BLaER1 treated with 17β-estradiol and CSF1 and Interleukin-3, amounts not matched to agents 10 nM and 100 nM (cell line): Measurements from ENCODE around the gene ZIC4.

Source experiments
- H3K27ac ChIP-seq, 11 experiments: shearing (Covaris generic); formaldehyde crosslinking; 2 replicates each; pipeline ENCODE4 v1.8.1; 2022
- H3K27me3 ChIP-seq, 11 experiments: shearing (Covaris generic); formaldehyde crosslinking; 2 replicates each; pipeline ENCODE4 v1.8.1; 2022
- H3K36me3 ChIP-seq, 11 experiments: shearing (Covaris generic); formaldehyde crosslinking; 2 replicates each; pipeline ENCODE4 v1.8.1; 2022
- H3K4me1 ChIP-seq, 10 experiments: shearing (Covaris generic); formaldehyde crosslinking; 2 replicates each; pipeline ENCODE4 v1.8.1; 2022
- H3K4me2 ChIP-seq, 11 experiments: shearing (Covaris generic); formaldehyde crosslinking; 2 replicates each; pipeline ENCODE4 v1.8.1; 2022
- H3K4me3 ChIP-seq, 10 experiments: shearing (Covaris generic); formaldehyde crosslinking; 2 replicates each; pipeline ENCODE4 v1.8.1; 2022
- H3K9ac ChIP-seq, 11 experiments: shearing (Covaris generic); formaldehyde crosslinking; 2 replicates each; pipeline ENCODE4 v1.8.1; 2022
- H3K9me3 ChIP-seq, 11 experiments: shearing (Covaris generic); formaldehyde crosslinking; replicated peaks in 1 of 11; 2 replicates each; pipeline ENCODE4 v1.8.1; 2022
- H4K20me1 ChIP-seq, 11 experiments: shearing (Covaris generic); formaldehyde crosslinking; 2 replicates each; pipeline ENCODE4 v1.8.1; 2022
- Cebpa-rat ChIP-seq, 11 experiments: shearing (Covaris generic); IDR thresholded peaks; 2 replicates each; pipeline ENCODE4 v1.8.1; 2022

The ZIC4 gene

GRCh38 chr3:147388700-147389580 is 17.4 kb downstream of the ZIC4 start:
- no peaks in the 10 kb centered on the region for H3K36me3 ChIP-seq
- TF ChIP-seq Cebpa-rat (IDR thresholded peaks at IDR 0.05) = no peak
- H4K20me1 ChIP-seq = no peaks in the 10 kb centered on the region
- H3K4me2 ChIP-seq = no peak overlapping the region
- H3K9ac ChIP-seq = no peak overlapping the region
- peaks cover 42 to 80% (median 71%) of the 10 kb centered on the region in 11 experiments for H3K27me3 ChIP-seq
- H3K27ac ChIP-seq = no peak overlapping the region
- H3K9me3 ChIP-seq = peaks cover 61 to 80% (median 68%) of the 10 kb centered on the region in 11 experiments
- no peak overlapping the region for H3K4me3 ChIP-seq
- H3K4me1 ChIP-seq = no peaks in the 10 kb centered on the region

GRCh38 chr3:147387885-147388699 is 18.3 kb downstream of the ZIC4 start:
- no peaks in the 10 kb centered on the region for H4K20me1 ChIP-seq
- H3K27me3 ChIP-seq = peaks cover 42 to 83% (median 78%) of the 10 kb centered on the region in 11 experiments
- H3K4me3 ChIP-seq = no peak overlapping the region
- no peaks in the 10 kb centered on the region for H3K36me3 ChIP-seq
- peaks cover 52 to 71% (median 60%) of the 10 kb centered on the region in 11 experiments for H3K9me3 ChIP-seq
- H3K27ac ChIP-seq = no peak overlapping the region
- H3K4me2 ChIP-seq = no peak overlapping the region
- no peaks in the 10 kb centered on the region for H3K4me1 ChIP-seq
- TF ChIP-seq Cebpa-rat (IDR thresholded peaks at IDR 0.05) = no peak
- H3K9ac ChIP-seq = no peak overlapping the region

GRCh38 chr3:147387291-147387884 is 19.0 kb downstream of the ZIC4 start:
- H3K27me3 ChIP-seq = peaks cover 42 to 90% (median 84%) of the 10 kb centered on the region in 11 experiments
- no peak overlapping the region for H3K4me3 ChIP-seq
- no peak overlapping the region for H3K9ac ChIP-seq
- H3K36me3 ChIP-seq = no peaks in the 10 kb centered on the region
- no peaks in the 10 kb centered on the region; a peak in 1 of 22 replicates for H4K20me1 ChIP-seq
- no peak overlapping the region for H3K27ac ChIP-seq
- no peak for TF ChIP-seq Cebpa-rat (IDR thresholded peaks at IDR 0.05)
- no peak overlapping the region for H3K4me2 ChIP-seq
- H3K9me3 ChIP-seq = peaks cover 47 to 64% (median 54%) of the 10 kb centered on the region in 11 experiments
- no peaks in the 10 kb centered on the region for H3K4me1 ChIP-seq

GRCh38 chr3:147385059-147386012 is 21.0 kb downstream of the ZIC4 start:
- no peak for TF ChIP-seq Cebpa-rat (IDR thresholded peaks at IDR 0.05)
- no peak overlapping the region for H3K27ac ChIP-seq
- H3K36me3 ChIP-seq = no peaks in the 10 kb centered on the region
- H3K9ac ChIP-seq = no peak overlapping the region
- H3K9me3 ChIP-seq = peaks cover 30 to 50% (median 40%) of the 10 kb centered on the region in 11 experiments
- no peaks in the 10 kb centered on the region for H3K4me1 ChIP-seq
- no peaks in the 10 kb centered on the region; a peak in 1 of 22 replicates for H4K20me1 ChIP-seq
- no peak overlapping the region for H3K4me3 ChIP-seq
- peaks cover 46 to 98% (median 93%) of the 10 kb centered on the region in 11 experiments for H3K27me3 ChIP-seq
- no peak overlapping the region for H3K4me2 ChIP-seq

GRCh38 chr3:147384210-147385058 is 21.9 kb downstream of the ZIC4 start:
- Histone ChIP-seq H3K36me3 (no peaks in the 10 kb centered on the region), H3K9ac (no peak overlapping the region), H3K4me1 (no peaks in the 10 kb centered on the region), H3K4me2 (no peak overlapping the region), H3K4me3 (no peak overlapping the region), H4K20me1 (no peaks in the 10 kb centered on the region; a peak in 1 of 22 replicates), H3K9me3 (peaks cover 29 to 50% (median 38%) of the 10 kb centered on the region in 11 experiments), H3K27ac (no peak overlapping the region), H3K27me3 (peaks cover 47 to 98% (median 93%) of the 10 kb centered on the region in 11 experiments)
- no peak for TF ChIP-seq Cebpa-rat (IDR thresholded peaks at IDR 0.05)

- H3K4me1 ChIP-seq = no peaks in the 10 kb centered on the region
- H3K4me3 ChIP-seq = no peak overlapping the region
- H3K9me3 ChIP-seq = peaks cover 21 to 49% (median 32%) of the 10 kb centered on the region in 11 experiments
- peaks cover 47 to 98% (median 93%) of the 10 kb centered on the region in 11 experiments for H3K27me3 ChIP-seq
- H3K9ac ChIP-seq = no peak overlapping the region
- H3K27ac ChIP-seq = no peak overlapping the region
- no peak for TF ChIP-seq Cebpa-rat (IDR thresholded peaks at IDR 0.05)
- H3K36me3 ChIP-seq = no peaks in the 10 kb centered on the region
- no peak overlapping the region for H3K4me2 ChIP-seq
- no peaks in the 10 kb centered on the region; a peak in 1 of 22 replicates for H4K20me1 ChIP-seq
Measured at GRCh38 chr3:147383617-147384016, 22.7 kb downstream of the ZIC4 start.

- Histone ChIP-seq H3K27ac (no peak overlapping the region), H3K9ac (no peak overlapping the region), H3K27me3 (peaks cover 29 to 95% (median 83%) of the 10 kb centered on the region in 11 experiments), H3K4me3 (no peak overlapping the region), H3K4me1 (no peaks in the 10 kb centered on the region), H3K4me2 (no peak overlapping the region), H3K36me3 (no peaks in the 10 kb centered on the region), H4K20me1 (no peaks in the 10 kb centered on the region; a peak in 1 of 22 replicates), H3K9me3 (peaks cover 8 to 46% (median 20%) of the 10 kb centered on the region in 11 experiments; a peak in 17 of 22 replicates)
- TF ChIP-seq Cebpa-rat (IDR thresholded peaks at IDR 0.05) = no peak
Measured at GRCh38 chr3:147381596-147381995, 24.7 kb downstream of the ZIC4 start.
